OCI-LY7 (cell line): Measurements from ENCODE around the gene SAT1.

Source experiments
- CTCF ChIP-seq: fragments of 200-600 bp; sonication (generic); conservative IDR thresholded peaks from 2 replicates; pipeline ENCODE4 v1.5.1; 2014; ENCODE audit warnings: mild to moderate bottlenecking, antibody characterized with exemption, low read length, moderate library complexity, mixed read lengths
- EZH2phosphoT487 ChIP-seq: fragments of 200-600 bp; sonication (generic); IDR thresholded peaks from 2 replicates; pipeline ENCODE4 v1.6.1; 2018; ENCODE audit warnings: low read depth, borderline replicate concordance, mild to moderate bottlenecking, mixed run types, antibody characterized with exemption, low read length, moderate library complexity, mixed read lengths

- TF ChIP-seq CTCF (no peak), EZH2phosphoT487 (no peak)
Observed at GRCh38 chrX:23792861-23793553, 10.0 kb downstream of the SAT1 start.
